Lower lobe of right lung (tissue), 2 donors: ENCODE measurements around the gene COL4A1. TPM values are rescaled to one million over a fixed set of nuclear protein-coding genes. Genes with fewer than 3 reads are reported as not detected.

Experiments
- ATAC-seq, 2 donors: fragments of 200-7000 bp; cut with Tn5 transposase; one replicate each; pipeline ENCODE4 v1.9.1; 2020 to 2022; ENCODE audit warnings: mild to moderate bottlenecking in 2 of 2, moderate library complexity in 2 of 2
- DNase-seq: peaks from one replicate; pipeline ENCODE4 v3.0.0-alpha.2; 2020
- H3K27ac ChIP-seq: fragments of 200-600 bp; one replicate; pipeline ENCODE4 v1.8.0; 2022
- H3K27me3 ChIP-seq: fragments of 200-600 bp; one replicate; pipeline ENCODE4 v1.8.0; 2022; ENCODE audit warnings: low read depth
- H3K36me3 ChIP-seq: fragments of 200-600 bp; one replicate; pipeline ENCODE4 v1.8.0; 2022; ENCODE audit warnings: mild to moderate bottlenecking
- H3K4me1 ChIP-seq: fragments of 200-600 bp; one replicate; pipeline ENCODE4 v1.8.0; 2022
- H3K4me3 ChIP-seq: fragments of 200-600 bp; one replicate; pipeline ENCODE4 v1.8.0; 2022; ENCODE audit warnings: mild to moderate bottlenecking
- H3K9me3 ChIP-seq: fragments of 200-600 bp; one replicate; pipeline ENCODE4 v1.8.0; 2022
- CTCF ChIP-seq: fragments of 200-600 bp; IDR thresholded peaks from one replicate; pipeline ENCODE4 v1.8.0; 2022; ENCODE audit warnings: antibody characterized with exemption, mild to moderate bottlenecking
- intact Hi-C: fragments of 100-400 bp; cut with DNase I; formaldehyde crosslinking; loops from one replicate; pipeline ENCODE4 v1.11.0; 2022
- total RNA-seq: library from RNA; stranded (reverse); fragmentation: NEBNext Ultra II Directional; extraction: Animal tissue kit (Norgen Biotek cat#: 25700); gene quantifications from one replicate; pipeline ENCODE4 v1.2.1, GENCODE V29; 2021
- donor health status: DM: no; HTN: yes; CAD: no; lungs with severe emphysema.

COL4A1 gene
- total RNA-seq, 1 donor from 2014 or later: 161 TPM

GRCh38 chr13:110282316-110282841 lies 24.6 kb downstream of the COL4A1 start:
- Histone ChIP-seq H3K4me1 (peaks cover 11% of the 10 kb centered on the region), H3K27me3 (no peaks in the 10 kb centered on the region), H3K4me3 (no peak overlapping the region), H3K9me3 (no peaks in the 10 kb centered on the region), H3K36me3 (no peaks in the 10 kb centered on the region), H3K27ac (no peak overlapping the region)
- DNase-seq: no peak
- intact Hi-C loops: no loop called here
- TF ChIP-seq CTCF: no peak
- no peak for ATAC-seq

GRCh38 chr13:110281736-110282135 lies 25.2 kb downstream of the COL4A1 start:
- TF ChIP-seq CTCF: no peak
- Histone ChIP-seq H3K36me3 (no peaks in the 10 kb centered on the region), H3K9me3 (no peaks in the 10 kb centered on the region), H3K4me1 (peaks cover 10% of the 10 kb centered on the region), H3K4me3 (no peak overlapping the region), H3K27ac (no peak overlapping the region), H3K27me3 (no peaks in the 10 kb centered on the region)
- no peak for DNase-seq
- intact Hi-C loops: no loop called here
- ATAC-seq: no peak

GRCh38 chr13:110280985-110281688 lies 25.8 kb downstream of the COL4A1 start:
- no peak overlapping the region for H3K4me3 ChIP-seq
- peaks cover 9% of the 10 kb centered on the region for H3K4me1 ChIP-seq
- H3K9me3 ChIP-seq: no peaks in the 10 kb centered on the region
- intact Hi-C loops: no loop called here
- H3K27me3 ChIP-seq: no peaks in the 10 kb centered on the region
- H3K27ac ChIP-seq: no peak overlapping the region
- no peak for TF ChIP-seq CTCF
- no peak for ATAC-seq
- no peaks in the 10 kb centered on the region for H3K36me3 ChIP-seq
- DNase-seq: no peak

- DNase-seq: no peak
- Histone ChIP-seq H3K27me3 (no peaks in the 10 kb centered on the region), H3K27ac (no peak overlapping the region)
These were observed 26.6 kb downstream of the COL4A1 start for GRCh38 chr13:110280231-110280813.

GRCh38 chr13:110279684-110280083 lies 27.3 kb downstream of the COL4A1 start:
- Histone ChIP-seq H3K36me3 (no peaks in the 10 kb centered on the region), H3K4me1 (peaks cover 9% of the 10 kb centered on the region), H3K9me3 (no peaks in the 10 kb centered on the region), H3K27ac (no peak overlapping the region), H3K4me3 (no peak overlapping the region), H3K27me3 (no peaks in the 10 kb centered on the region)
- intact Hi-C loops: no loop called here
- DNase-seq: no peak
- TF ChIP-seq CTCF: no peak
- no peak for ATAC-seq

More at GRCh38 chr13:110280231-110280813, 26.6 kb downstream of the COL4A1 start:
- intact Hi-C loops: no loop called here
- Histone ChIP-seq H3K4me3 (no peak overlapping the region), H3K36me3 (no peaks in the 10 kb centered on the region), H3K4me1 (peaks cover 8% of the 10 kb centered on the region), H3K9me3 (no peaks in the 10 kb centered on the region)
- TF ChIP-seq CTCF: no peak
- no peak for ATAC-seq
